CD4-positive, alpha-beta T cell (primary cell): ENCODE data around the gene MLLT1. TPM values are rescaled to one million over a fixed set of nuclear protein-coding genes. Genes with fewer than 3 reads are reported as not detected.
A peak's percentile ranks its signal among the peaks of the same experiment; 100 is the strongest.

Source experiments
- ATAC-seq: fragments of 200-7000 bp; cut with Tn5 transposase; one replicate; pipeline ENCODE4 v1.10.0; 2022; ENCODE audit warnings: mild to moderate bottlenecking; ENCODE audit not compliant: poor library complexity
- CTCF ChIA-PET: fragments of 350-600 bp; sonication (Branson Sonifier 250); formaldehyde crosslinking; loops from one replicate; lab custom pipeline; 2021; ENCODE audit warnings: antibody characterized with exemption, inconsistent platforms; lab: Charles Lee
- POLR2A ChIA-PET: fragments of 350-600 bp; sonication (Branson Sonifier 250); formaldehyde crosslinking; loops from one replicate; lab custom pipeline; 2021; ENCODE audit warnings: antibody characterized with exemption, inconsistent platforms; lab: Charles Lee
- DNase-seq, 14 experiments: peaks; one replicate each; pipeline ENCODE4 v3.0.0-alpha.2; 2013 to 2020; ENCODE audit warnings: mixed read lengths in 2 of 14
- H3K27ac ChIP-seq, 2 donors: one replicate each; pipeline versions ENCODE4 v1.5.1 to v1.7.0; 2013; ENCODE audit warnings: low read length in 2 of 2, low read depth in 1 of 2, mild to moderate bottlenecking in 1 of 2
- H3K27me3 ChIP-seq, 2 experiments: 1 replicate in 1 of 2; 2 replicates in 1 of 2; pipeline versions ENCODE4 v1.6.1 to v1.7.0; 2013; ENCODE audit warnings: low read length in 2 of 2, control low read depth in 1 of 2, mild to moderate bottlenecking in 1 of 2, moderate library complexity in 1 of 2; ENCODE audit not compliant: insufficient read depth in 2 of 2, control insufficient read depth in 1 of 2
- H3K36me3 ChIP-seq: one replicate; pipeline ENCODE4 v1.6.1; 2013; ENCODE audit warnings: low read length, control low read depth; ENCODE audit not compliant: insufficient read depth
- H3K4me1 ChIP-seq: one replicate; pipeline ENCODE4 v1.6.1; 2013; ENCODE audit warnings: low read length, control low read depth; ENCODE audit not compliant: insufficient read depth
- H3K4me3 ChIP-seq: one replicate; pipeline ENCODE4 v1.5.1; 2013; ENCODE audit warnings: mild to moderate bottlenecking, low read length, moderate library complexity
- H3K9me3 ChIP-seq, 2 experiments: 1 replicate in 1 of 2; 2 replicates in 1 of 2; pipeline versions ENCODE4 v1.6.1 to v1.7.0; 2013; ENCODE audit warnings: low read length in 2 of 2, mild to moderate bottlenecking in 2 of 2, control low read depth in 1 of 2, moderate library complexity in 1 of 2; ENCODE audit not compliant: control insufficient read depth in 1 of 2, insufficient read depth in 1 of 2
- H3K27ac Mint-ChIP-seq: one replicate; pipeline ENCODE4 v1.8.0; 2020; ENCODE audit warnings: mixed read lengths
- H3K27me3 Mint-ChIP-seq: one replicate; pipeline ENCODE4 v1.8.0; 2021; ENCODE audit warnings: mixed read lengths
- H3K36me3 Mint-ChIP-seq: one replicate; pipeline ENCODE4 v1.8.0; 2021; ENCODE audit warnings: low read depth, mixed read lengths
- H3K4me1 Mint-ChIP-seq: one replicate; pipeline ENCODE4 v1.8.0; 2021; ENCODE audit warnings: low read depth, mixed read lengths
- H3K4me3 Mint-ChIP-seq: one replicate; pipeline ENCODE4 v1.8.0; 2020; ENCODE audit warnings: mild to moderate bottlenecking, mixed read lengths
- H3K9me3 Mint-ChIP-seq: one replicate; pipeline ENCODE4 v1.8.0; 2020; ENCODE audit warnings: mixed read lengths
- CTCF ChIP-seq: fragments of 200-600 bp; IDR thresholded peaks from one replicate; pipeline ENCODE4 v1.8.0; 2022; ENCODE audit warnings: antibody characterized with exemption, mild to moderate bottlenecking
- intact Hi-C, 2 experiments: fragments of 100-400 bp; cut with DNase I in 1 of 2; cut with micrococcal nuclease in 1 of 2; formaldehyde crosslinking; loops; one replicate each; pipeline versions ENCODE4 v1.15.1 to v1.9.0; 2023 to 2025; cut with DNase I, micrococcal nuclease
- total RNA-seq, 174 experiments: library from RNA in 2 of 174; stranded (reverse) in 2 of 174; gene quantifications; one replicate each; pipeline ENCODE4 v1.2.3 and lab custom pipeline; 2021 to 2026

MLLT1 gene
- total RNA-seq, 2 experiments from 2014 or later = 18.3 to 22.1 TPM

GRCh38 chr19:6212403-6213265, 67.1 kb downstream of the MLLT1 start:
- Mint-ChIP-seq H3K9me3 (no peaks in the 10 kb centered on the region), H3K27ac (no peak overlapping the region), H3K27me3 (no peaks in the 10 kb centered on the region), H3K4me3 (no peak overlapping the region), H3K36me3 (peaks cover 7% of the 10 kb centered on the region), H3K4me1 (no peaks in the 10 kb centered on the region)
- H3K36me3 ChIP-seq = peaks cover 15% of the 10 kb centered on the region
- TF ChIP-seq CTCF = no peak
- intact Hi-C loops = no loop called here
- ATAC-seq (no peak), DNase-seq (no peak)
- H3K4me1 ChIP-seq = no peaks in the 10 kb centered on the region
- H3K4me3 ChIP-seq = no peak overlapping the region
- CTCF ChIA-PET = no interaction called here
- H3K27ac ChIP-seq = no peak overlapping the region
- H3K27me3 ChIP-seq = no peaks in the 10 kb centered on the region
- POLR2A ChIA-PET = no interaction called here
- H3K9me3 ChIP-seq = no peaks in the 10 kb centered on the region

GRCh38 chr19:6211632-6212402, 68.0 kb downstream of the MLLT1 start:
- H3K4me1 ChIP-seq = no peaks in the 10 kb centered on the region
- no peaks in the 10 kb centered on the region for H3K4me1 Mint-ChIP-seq
- DNase-seq (peak in 1 of 14 experiments; percentile 12), ATAC-seq (no peak)
- H3K9me3 ChIP-seq = no peaks in the 10 kb centered on the region
- H3K27ac Mint-ChIP-seq = no peak overlapping the region
- POLR2A ChIA-PET = no interaction called here
- no peaks in the 10 kb centered on the region for H3K27me3 ChIP-seq
- H3K27ac ChIP-seq = no peak overlapping the region
- peaks cover 7% of the 10 kb centered on the region for H3K36me3 Mint-ChIP-seq
- CTCF ChIA-PET = no interaction called here
- H3K9me3 Mint-ChIP-seq = no peaks in the 10 kb centered on the region
- TF ChIP-seq CTCF = no peak
- H3K27me3 Mint-ChIP-seq = no peaks in the 10 kb centered on the region
- no peak overlapping the region for H3K4me3 Mint-ChIP-seq
- intact Hi-C loops = no loop called here
- peaks cover 11% of the 10 kb centered on the region for H3K36me3 ChIP-seq
- no peak overlapping the region for H3K4me3 ChIP-seq

- Histone ChIP-seq H3K27ac (no peak overlapping the region), H3K4me1 (no peaks in the 10 kb centered on the region), H3K4me3 (no peak overlapping the region), H3K9me3 (no peaks in the 10 kb centered on the region), H3K27me3 (no peaks in the 10 kb centered on the region), H3K36me3 (peaks cover 10% of the 10 kb centered on the region)
- Mint-ChIP-seq H3K4me3 (no peak overlapping the region), H3K27me3 (no peaks in the 10 kb centered on the region), H3K9me3 (no peaks in the 10 kb centered on the region), H3K27ac (no peak overlapping the region), H3K4me1 (no peaks in the 10 kb centered on the region), H3K36me3 (peaks cover 7% of the 10 kb centered on the region)
- ChIA-PET POLR2A (no interaction called here), CTCF (no interaction called here)
- ATAC-seq (no peak), DNase-seq (peak in 1 of 14 experiments; percentile 11)
- no peak for TF ChIP-seq CTCF
- intact Hi-C loops = no loop called here
Observed at GRCh38 chr19:6210721-6211600, 68.8 kb downstream of the MLLT1 start.
